ENCODE results near the gene SELENOF. TPM values are rescaled to one million over a fixed set of nuclear protein-coding genes. Genes with fewer than 3 reads are reported as not detected.

The SELENOF gene
- total RNA-seq, result 100 to 1,000 TPM; 109 to 215 (median 162) TPM

DNA sequence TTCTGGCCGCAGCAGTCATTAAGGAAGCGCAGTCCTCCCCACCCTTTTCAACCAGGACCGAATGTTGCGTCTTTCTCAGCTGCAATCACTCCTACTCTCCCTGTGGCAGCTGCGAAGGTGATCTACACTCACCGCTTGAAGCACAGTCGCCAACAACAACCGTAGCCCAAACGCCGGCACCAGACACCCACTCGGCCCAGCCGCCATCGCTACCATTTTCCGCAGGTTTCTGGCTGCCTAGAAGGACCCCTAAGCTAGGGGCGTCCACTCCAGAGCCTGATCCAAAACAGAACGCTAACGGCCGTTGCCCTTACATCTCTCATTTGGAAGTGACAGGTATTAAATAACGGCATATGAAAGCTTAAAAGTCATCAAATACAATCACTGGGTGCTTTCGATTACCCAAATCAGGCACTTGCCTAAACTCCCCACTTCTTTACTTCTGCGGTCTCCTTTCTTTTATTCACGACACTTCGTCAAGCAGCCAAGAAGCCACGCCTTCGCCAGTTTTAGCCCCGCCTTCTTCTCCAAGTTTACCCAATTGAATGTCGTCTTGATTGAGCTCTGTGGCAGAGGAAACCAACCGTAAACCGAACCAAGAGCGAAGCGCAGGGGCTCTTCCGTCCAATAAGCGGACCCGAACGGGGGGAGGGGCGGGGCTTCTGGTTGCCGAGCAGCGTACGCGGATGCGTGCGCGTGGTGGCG lies at the start of gene SELENOF:
Gene SELENOF (minus strand): TSS at position 231 of the 705 bp plus-strand sequence. CDS start 15 bp downstream, at position 216.
- Histone ChIP-seq H3K27me3 (no peaks in the 10 kb centered on the region), H3K4me1 (peaks cover 0 to 17% of the 10 kb centered on the region in 2 donors), H3K27ac (peak within 1 kb of the TSS; percentile 93 to 95), H3K36me3 (no peaks in the 10 kb centered on the region), H3K9me3 (no peaks in the 10 kb centered on the region), H3K4me3 (peak within 1 kb of the TSS; percentile 88 to 97 (median 91))
- TF ChIP-seq POLR2A (IDR thresholded peaks at IDR 0.05), result no peak
- peak in 2 of 3 donors; percentile 80 to 82 for TF ChIP-seq POLR2AphosphoS5 (IDR thresholded peaks at IDR 0.05)
- intact Hi-C loops (cut with DNase I; ENCODE audit: low total_unique reads), result no loop called here
- DNase-seq (ENCODE audit: low spot score in 2 of 2), result peak; percentile 98 to 99

GRCh38 chr1:86960548-86960947 lies 46.6 kb upstream of the SELENOF start:
- intact Hi-C loops (cut with DNase I; ENCODE audit: low total_unique reads), result no loop called here
- TF ChIP-seq, protein P1, sequence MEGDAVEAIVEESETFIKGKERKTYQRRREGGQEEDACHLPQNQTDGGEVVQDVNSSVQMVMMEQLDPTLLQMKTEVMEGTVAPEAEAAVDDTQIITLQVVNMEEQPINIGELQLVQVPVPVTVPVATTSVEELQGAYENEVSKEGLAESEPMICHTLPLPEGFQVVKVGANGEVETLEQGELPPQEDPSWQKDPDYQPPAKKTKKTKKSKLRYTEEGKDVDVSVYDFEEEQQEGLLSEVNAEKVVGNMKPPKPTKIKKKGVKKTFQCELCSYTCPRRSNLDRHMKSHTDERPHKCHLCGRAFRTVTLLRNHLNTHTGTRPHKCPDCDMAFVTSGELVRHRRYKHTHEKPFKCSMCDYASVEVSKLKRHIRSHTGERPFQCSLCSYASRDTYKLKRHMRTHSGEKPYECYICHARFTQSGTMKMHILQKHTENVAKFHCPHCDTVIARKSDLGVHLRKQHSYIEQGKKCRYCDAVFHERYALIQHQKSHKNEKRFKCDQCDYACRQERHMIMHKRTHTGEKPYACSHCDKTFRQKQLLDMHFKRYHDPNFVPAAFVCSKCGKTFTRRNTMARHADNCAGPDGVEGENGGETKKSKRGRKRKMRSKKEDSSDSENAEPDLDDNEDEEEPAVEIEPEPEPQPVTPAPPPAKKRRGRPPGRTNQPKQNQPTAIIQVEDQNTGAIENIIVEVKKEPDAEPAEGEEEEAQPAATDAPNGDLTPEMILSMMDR (IDR thresholded peaks at IDR 0.05), result no peak
- TF ChIP-seq POLR2A (IDR thresholded peaks at IDR 0.05), result no peak

DNA sequence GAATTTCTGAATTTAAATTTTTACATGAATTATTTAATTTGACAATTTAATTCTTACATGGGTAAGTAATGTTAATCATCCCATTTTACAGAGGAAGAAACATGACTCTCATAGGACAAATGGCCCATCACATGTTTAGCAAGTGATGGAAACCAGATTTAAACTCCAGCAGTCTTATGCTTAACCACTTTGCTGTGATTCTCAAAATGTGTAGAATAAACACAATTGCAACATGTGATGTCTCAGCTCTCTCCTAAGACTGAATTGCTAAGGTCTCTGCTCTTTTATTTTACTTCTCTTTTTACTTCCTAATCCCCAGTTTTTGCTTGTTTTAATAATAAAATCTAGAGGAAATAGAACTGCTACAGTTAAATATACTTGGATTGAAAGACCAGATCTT lies 43.3 kb upstream of the SELENOF start:
- TF ChIP-seq POLR2A (IDR thresholded peaks at IDR 0.05) (no peak), POLR2AphosphoS5 (IDR thresholded peaks at IDR 0.05) (no peak)
- TF ChIP-seq, protein P1 (IDR thresholded peaks at IDR 0.05), result no peak
- no peaks in the 10 kb centered on the region for H3K9me3 ChIP-seq

More at GRCh38 chr1:86960548-86960947, 46.6 kb upstream of the SELENOF start:
- DNase-seq (ENCODE audit: low spot score in 2 of 2), result no peak
- Histone ChIP-seq H3K27ac (no peak overlapping the region), H3K4me3 (no peak overlapping the region), H3K27me3 (no peaks in the 10 kb centered on the region), H3K4me1 (no peaks in the 10 kb centered on the region), H3K36me3 (no peaks in the 10 kb centered on the region), H3K9me3 (no peaks in the 10 kb centered on the region)

DNA sequence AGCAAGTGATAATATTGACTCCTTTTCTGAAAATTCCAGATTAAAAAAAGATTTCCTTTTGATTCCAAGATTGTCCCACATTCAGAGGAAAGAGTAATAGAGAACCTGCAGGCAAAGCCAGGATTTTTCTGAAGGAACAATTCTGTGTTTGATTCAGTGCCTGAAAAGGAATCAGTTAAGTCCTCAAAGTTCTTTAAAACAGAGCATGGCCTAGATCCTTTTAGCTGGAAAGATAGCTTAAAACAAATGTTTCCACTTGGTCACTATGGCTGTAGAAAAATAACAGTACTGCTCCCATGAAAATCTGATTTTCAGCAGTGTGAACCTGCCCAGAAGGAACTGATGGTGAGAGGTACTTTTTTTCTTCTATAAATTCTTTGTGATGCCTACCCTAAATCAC lies 42.3 kb upstream of the SELENOF start:
- Histone ChIP-seq H3K36me3 (no peaks in the 10 kb centered on the region), H3K4me3 (no peak overlapping the region), H3K9me3 (no peaks in the 10 kb centered on the region), H3K27me3 (no peaks in the 10 kb centered on the region), H3K27ac (no peak overlapping the region), H3K4me1 (no peaks in the 10 kb centered on the region)
- intact Hi-C loops (cut with DNase I; ENCODE audit: low total_unique reads), result no loop called here
- DNase-seq (ENCODE audit: low spot score in 2 of 2), result no peak
- TF ChIP-seq POLR2AphosphoS5 (IDR thresholded peaks at IDR 0.05) (no peak), POLR2A (IDR thresholded peaks at IDR 0.05) (no peak)

More for the DNA sequence above, 43.3 kb upstream of the SELENOF start:
- DNase-seq (ENCODE audit: low spot score in 2 of 2), result no peak
- H3K4me1 ChIP-seq, result no peaks in the 10 kb centered on the region
- H3K27me3 ChIP-seq, result no peaks in the 10 kb centered on the region
- no peak overlapping the region for H3K27ac ChIP-seq
- H3K4me3 ChIP-seq, result no peak overlapping the region
- no peaks in the 10 kb centered on the region for H3K36me3 ChIP-seq
- intact Hi-C loops (cut with DNase I; ENCODE audit: low total_unique reads), result no loop called here

DNA sequence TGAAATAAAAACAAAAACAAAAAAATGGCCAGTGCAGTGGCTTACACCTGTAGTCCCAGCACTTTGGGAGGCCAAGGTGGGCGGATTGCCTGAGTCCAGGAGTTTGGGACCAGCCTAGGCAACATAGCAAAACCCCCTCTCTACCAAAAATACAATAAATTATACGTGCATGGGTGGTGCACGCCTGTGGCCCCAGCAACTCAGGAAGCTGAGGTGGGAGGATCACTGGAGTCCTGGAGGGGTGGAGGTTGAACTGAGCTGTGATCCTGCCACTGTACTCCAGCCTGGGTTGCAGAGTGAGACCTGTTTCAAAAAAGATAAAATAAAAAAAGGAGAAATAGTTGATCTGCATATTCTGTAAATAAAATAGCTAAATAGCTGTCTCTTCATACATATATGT lies 41.8 kb upstream of the SELENOF start:
- H3K36me3 ChIP-seq, result no peaks in the 10 kb centered on the region
- H3K4me3 ChIP-seq, result no peak overlapping the region
- TF ChIP-seq POLR2A (IDR thresholded peaks at IDR 0.05) (no peak), POLR2AphosphoS5 (IDR thresholded peaks at IDR 0.05) (no peak)
- TF ChIP-seq, protein P1 (IDR thresholded peaks at IDR 0.05), result no peak
- no peaks in the 10 kb centered on the region for H3K9me3 ChIP-seq
- no peaks in the 10 kb centered on the region for H3K4me1 ChIP-seq
- H3K27me3 ChIP-seq, result no peaks in the 10 kb centered on the region
- intact Hi-C loops (cut with DNase I; ENCODE audit: low total_unique reads), result no loop called here
- DNase-seq (ENCODE audit: low spot score in 2 of 2), result no peak
- H3K27ac ChIP-seq, result no peak overlapping the region

DNA sequence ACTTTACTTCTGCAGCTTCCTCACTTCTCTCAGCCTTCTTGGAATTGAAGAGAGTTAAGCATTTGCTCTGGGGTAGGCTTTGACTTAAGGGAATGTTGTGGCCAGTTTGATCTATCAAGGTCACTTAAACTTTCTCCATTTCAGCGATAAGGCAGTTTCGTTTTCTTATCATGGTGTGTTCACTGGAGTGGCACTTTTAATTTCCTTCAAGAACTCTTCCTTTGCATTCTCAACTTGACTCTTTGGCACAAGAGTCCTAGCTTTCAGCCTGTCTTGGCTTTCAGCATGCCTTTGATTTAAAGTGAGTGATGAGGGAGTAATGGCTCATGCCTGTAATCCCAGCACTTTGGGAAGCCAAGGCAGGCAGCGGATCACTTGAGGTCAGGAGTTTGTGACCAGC lies 39.2 kb upstream of the SELENOF start:
- intact Hi-C loops (cut with DNase I; ENCODE audit: low total_unique reads), result no loop called here
- TF ChIP-seq POLR2A (IDR thresholded peaks at IDR 0.05) (no peak), POLR2AphosphoS5 (IDR thresholded peaks at IDR 0.05) (no peak)
- TF ChIP-seq, protein P1 (IDR thresholded peaks at IDR 0.05), result no peak
- no peaks in the 10 kb centered on the region for H3K4me1 ChIP-seq
- H3K36me3 ChIP-seq, result no peaks in the 10 kb centered on the region
- no peak overlapping the region for H3K27ac ChIP-seq
- no peak overlapping the region for H3K4me3 ChIP-seq
- H3K9me3 ChIP-seq, result no peaks in the 10 kb centered on the region
- H3K27me3 ChIP-seq, result no peaks in the 10 kb centered on the region
- no peak for DNase-seq (ENCODE audit: low spot score in 2 of 2)

All from breast epithelium (tissue), 4 donors.